ENCODE results near the gene IL23R. TPM values are rescaled to one million over a fixed set of nuclear protein-coding genes. Genes with fewer than 3 reads are reported as not detected.

The IL23R gene
- total RNA-seq, 4 donors from 2014 or later, result not detected

DNA sequence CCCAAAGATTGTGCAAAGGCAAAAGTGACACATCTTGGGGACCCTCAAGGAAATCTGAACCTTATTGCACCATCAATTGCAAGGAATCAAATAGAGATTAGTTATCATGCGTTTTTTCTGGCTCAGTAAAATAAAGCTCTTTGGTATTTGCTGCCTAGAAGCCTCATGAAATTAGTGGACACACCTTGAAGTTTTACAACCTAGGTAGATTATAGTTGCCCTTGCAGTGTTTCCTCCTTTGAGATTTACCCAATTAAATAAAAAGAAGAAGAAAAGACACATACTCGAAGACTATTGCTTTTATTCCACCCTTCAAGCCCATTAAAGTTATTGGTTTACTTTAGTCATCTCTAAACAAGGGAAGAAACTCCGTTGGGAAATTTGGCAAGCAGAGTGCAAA lies 70.0 kb downstream of the IL23R start:
- Histone ChIP-seq H3K9me3 (no peaks in the 10 kb centered on the region), H3K4me3 (no peak overlapping the region), H3K27me3 (no peaks in the 10 kb centered on the region), H3K27ac (no peak overlapping the region), H3K4me1 (no peaks in the 10 kb centered on the region), H3K36me3 (no peaks in the 10 kb centered on the region)
- DNase-seq (no peak), ATAC-seq (no peak)
- TF ChIP-seq, protein P1, sequence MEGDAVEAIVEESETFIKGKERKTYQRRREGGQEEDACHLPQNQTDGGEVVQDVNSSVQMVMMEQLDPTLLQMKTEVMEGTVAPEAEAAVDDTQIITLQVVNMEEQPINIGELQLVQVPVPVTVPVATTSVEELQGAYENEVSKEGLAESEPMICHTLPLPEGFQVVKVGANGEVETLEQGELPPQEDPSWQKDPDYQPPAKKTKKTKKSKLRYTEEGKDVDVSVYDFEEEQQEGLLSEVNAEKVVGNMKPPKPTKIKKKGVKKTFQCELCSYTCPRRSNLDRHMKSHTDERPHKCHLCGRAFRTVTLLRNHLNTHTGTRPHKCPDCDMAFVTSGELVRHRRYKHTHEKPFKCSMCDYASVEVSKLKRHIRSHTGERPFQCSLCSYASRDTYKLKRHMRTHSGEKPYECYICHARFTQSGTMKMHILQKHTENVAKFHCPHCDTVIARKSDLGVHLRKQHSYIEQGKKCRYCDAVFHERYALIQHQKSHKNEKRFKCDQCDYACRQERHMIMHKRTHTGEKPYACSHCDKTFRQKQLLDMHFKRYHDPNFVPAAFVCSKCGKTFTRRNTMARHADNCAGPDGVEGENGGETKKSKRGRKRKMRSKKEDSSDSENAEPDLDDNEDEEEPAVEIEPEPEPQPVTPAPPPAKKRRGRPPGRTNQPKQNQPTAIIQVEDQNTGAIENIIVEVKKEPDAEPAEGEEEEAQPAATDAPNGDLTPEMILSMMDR (IDR thresholded peaks at IDR 0.05 in 4 of 5, conservative IDR thresholded peaks at IDR 0.05 in 1 of 5), result no peak
- TF ChIP-seq POLR2A (IDR thresholded peaks at IDR 0.05), result no peak
- in situ Hi-C loops (cut with MboI; ENCODE audit: low sequenced_read_pairs in 4 of 4) (loop anchor here in 1 of 4 donors (10.0 kb wide), 1 partner anchor 269 kb away; no protein-coding TSS in a partner anchor), intact Hi-C loops (cut with DNase I; ENCODE audit: low total_unique reads) (loop anchor here (10.0 kb wide), 1 partner anchor 109 kb away; no protein-coding TSS in a partner anchor)

DNA sequence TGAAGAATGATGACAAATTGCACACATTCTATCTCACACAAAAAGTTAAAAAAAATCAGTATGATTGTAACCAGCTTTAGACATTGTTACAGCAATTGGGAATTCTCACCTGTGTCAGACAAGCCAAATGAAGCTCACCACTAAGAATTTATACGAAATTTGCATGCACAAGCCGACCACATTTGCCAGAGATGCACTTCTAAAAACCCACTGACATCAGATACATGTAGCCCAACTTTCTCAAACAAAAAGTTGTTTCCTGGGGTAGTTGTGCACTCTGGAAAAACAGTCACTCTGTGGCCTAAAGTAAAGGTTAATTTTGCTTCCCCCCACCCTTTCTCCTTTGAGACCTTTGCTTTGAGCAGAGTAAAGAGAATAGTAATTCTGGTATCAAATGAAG lies 73.5 kb downstream of the IL23R start:
- in situ Hi-C loops (cut with MboI; ENCODE audit: low sequenced_read_pairs in 4 of 4) (loop anchor here in 1 of 4 donors (10.0 kb wide), 1 partner anchor 265 kb away; no protein-coding TSS in a partner anchor), intact Hi-C loops (cut with DNase I; ENCODE audit: low total_unique reads) (loop anchor here (10.0 kb wide), 1 partner anchor 105 kb away; no protein-coding TSS in a partner anchor)
- no peaks in the 10 kb centered on the region for H3K4me1 ChIP-seq
- no peaks in the 10 kb centered on the region for H3K27me3 ChIP-seq
- H3K36me3 ChIP-seq, result no peaks in the 10 kb centered on the region
- no peak for TF ChIP-seq POLR2A (IDR thresholded peaks at IDR 0.05)
- TF ChIP-seq, protein P1 (IDR thresholded peaks at IDR 0.05 in 4 of 5, conservative IDR thresholded peaks at IDR 0.05 in 1 of 5), result no peak
- no peak overlapping the region for H3K27ac ChIP-seq
- H3K9me3 ChIP-seq, result no peaks in the 10 kb centered on the region
- ATAC-seq (no peak), DNase-seq (no peak)
- no peak overlapping the region for H3K4me3 ChIP-seq

DNA sequence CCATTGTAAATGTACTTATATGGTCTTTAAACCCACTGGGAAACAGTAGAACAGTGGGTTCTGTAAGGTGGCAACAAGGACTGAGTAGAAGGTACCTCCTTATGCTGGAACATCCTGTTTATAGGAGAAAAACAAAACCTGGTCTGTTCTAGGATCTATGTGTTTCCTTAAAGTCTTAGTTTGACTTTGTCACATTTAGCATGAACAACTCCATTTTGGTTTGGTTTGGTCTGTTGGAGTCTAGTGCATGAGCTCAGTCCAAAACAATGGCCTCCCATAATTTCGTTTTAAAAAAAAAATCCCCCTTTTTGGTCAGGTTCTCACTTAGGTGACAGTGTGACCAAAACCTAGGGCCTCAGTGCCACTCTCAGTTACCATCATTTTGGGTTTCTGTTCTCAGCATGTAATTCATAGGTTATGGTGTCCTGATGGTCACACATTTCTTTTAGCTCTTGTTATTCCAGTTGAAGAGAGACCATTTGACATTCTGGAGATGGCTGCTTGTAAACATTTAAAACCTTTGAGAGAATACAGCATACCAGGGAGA lies 75.0 kb downstream of the IL23R start:
- TF ChIP-seq, protein P1 (IDR thresholded peaks at IDR 0.05 in 4 of 5, conservative IDR thresholded peaks at IDR 0.05 in 1 of 5), result no peak
- TF ChIP-seq POLR2A (IDR thresholded peaks at IDR 0.05), result no peak
- intact Hi-C loops (cut with DNase I; ENCODE audit: low total_unique reads), result no loop called here
- H3K4me3 ChIP-seq, result no peak overlapping the region

DNA sequence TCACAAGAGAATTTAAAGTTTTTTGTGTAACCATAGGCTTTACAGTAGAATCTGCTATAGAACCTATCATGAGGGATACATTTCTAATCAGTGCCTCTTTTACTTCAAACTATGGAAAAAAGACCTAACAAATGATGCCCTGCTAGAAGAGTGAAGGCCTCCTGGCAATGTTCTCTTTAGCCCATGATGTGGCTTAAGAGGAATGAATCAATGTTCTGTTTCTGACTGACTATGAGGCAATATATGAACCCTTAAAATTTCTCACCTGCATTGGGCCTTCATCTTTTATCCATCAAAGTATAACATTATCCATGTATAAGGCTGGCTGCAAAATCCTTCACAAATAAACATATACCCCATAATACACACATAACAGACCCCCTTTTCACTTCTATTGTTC lies 75.8 kb downstream of the IL23R start:
- ATAC-seq (no peak), DNase-seq (no peak)
- intact Hi-C loops (cut with DNase I; ENCODE audit: low total_unique reads) (no loop called here), in situ Hi-C loops (cut with MboI; ENCODE audit: low sequenced_read_pairs in 4 of 4) (no loop called here)
- Histone ChIP-seq H3K9me3 (no peaks in the 10 kb centered on the region), H3K4me1 (no peaks in the 10 kb centered on the region), H3K4me3 (no peak overlapping the region), H3K27ac (no peak overlapping the region), H3K36me3 (no peaks in the 10 kb centered on the region), H3K27me3 (no peaks in the 10 kb centered on the region)
- TF ChIP-seq, protein P1 (IDR thresholded peaks at IDR 0.05 in 4 of 5, conservative IDR thresholded peaks at IDR 0.05 in 1 of 5), result no peak
- no peak for TF ChIP-seq POLR2A (IDR thresholded peaks at IDR 0.05)

More for the DNA sequence above, 75.0 kb downstream of the IL23R start:
- H3K4me1 ChIP-seq, result no peaks in the 10 kb centered on the region
- in situ Hi-C loops (cut with MboI; ENCODE audit: low sequenced_read_pairs in 4 of 4), result no loop called here
- H3K27me3 ChIP-seq, result no peaks in the 10 kb centered on the region
- ATAC-seq (no peak), DNase-seq (no peak)
- no peak overlapping the region for H3K27ac ChIP-seq
- no peaks in the 10 kb centered on the region for H3K9me3 ChIP-seq
- H3K36me3 ChIP-seq, result no peaks in the 10 kb centered on the region

All from gastrocnemius medialis (tissue), 4 donors.